Measurements from ENCODE around the gene PAWR.

DNA sequence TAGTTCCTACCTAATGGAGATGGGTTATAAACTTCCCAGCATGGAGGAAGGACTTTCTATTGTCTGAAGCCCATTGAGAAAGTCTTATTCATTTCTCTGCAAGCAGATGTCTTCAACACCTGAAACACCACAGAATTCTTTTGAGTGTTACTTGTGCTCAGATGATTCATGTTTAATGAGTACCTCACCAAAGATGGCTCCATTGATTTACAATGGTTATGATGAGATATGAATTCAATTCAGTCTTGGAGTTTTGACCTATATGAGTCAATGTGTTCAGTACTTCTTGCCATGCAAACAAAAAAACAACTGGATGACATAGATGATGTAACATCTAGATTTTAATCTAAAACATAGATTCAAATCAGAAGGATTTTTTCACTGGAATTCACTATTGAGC lies 15.4 kb upstream of the PAWR start:
- TF ChIP-seq, protein P1, sequence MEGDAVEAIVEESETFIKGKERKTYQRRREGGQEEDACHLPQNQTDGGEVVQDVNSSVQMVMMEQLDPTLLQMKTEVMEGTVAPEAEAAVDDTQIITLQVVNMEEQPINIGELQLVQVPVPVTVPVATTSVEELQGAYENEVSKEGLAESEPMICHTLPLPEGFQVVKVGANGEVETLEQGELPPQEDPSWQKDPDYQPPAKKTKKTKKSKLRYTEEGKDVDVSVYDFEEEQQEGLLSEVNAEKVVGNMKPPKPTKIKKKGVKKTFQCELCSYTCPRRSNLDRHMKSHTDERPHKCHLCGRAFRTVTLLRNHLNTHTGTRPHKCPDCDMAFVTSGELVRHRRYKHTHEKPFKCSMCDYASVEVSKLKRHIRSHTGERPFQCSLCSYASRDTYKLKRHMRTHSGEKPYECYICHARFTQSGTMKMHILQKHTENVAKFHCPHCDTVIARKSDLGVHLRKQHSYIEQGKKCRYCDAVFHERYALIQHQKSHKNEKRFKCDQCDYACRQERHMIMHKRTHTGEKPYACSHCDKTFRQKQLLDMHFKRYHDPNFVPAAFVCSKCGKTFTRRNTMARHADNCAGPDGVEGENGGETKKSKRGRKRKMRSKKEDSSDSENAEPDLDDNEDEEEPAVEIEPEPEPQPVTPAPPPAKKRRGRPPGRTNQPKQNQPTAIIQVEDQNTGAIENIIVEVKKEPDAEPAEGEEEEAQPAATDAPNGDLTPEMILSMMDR (optimal IDR thresholded peaks at IDR 0.05 in 1 of 3, IDR thresholded peaks at IDR 0.05 in 1 of 3, conservative IDR thresholded peaks at IDR 0.05 in 1 of 3; ENCODE audit: extremely low read depth in 1 of 3, insufficient read depth in 2 of 3, low read length in 3 of 3), result no peak
- no peak for TF ChIP-seq EZH2 (IDR thresholded peaks at IDR 0.05; ENCODE audit: low read length)
